ENCODE data around the gene HMBS.

Gene HMBS

GRCh38 chr11:119046489-119046888 is 38.2 kb upstream of the HMBS start:
- no peak for TF ChIP-seq CTCF (IDR thresholded peaks at IDR 0.05; ENCODE audit: insufficient read depth, low read depth, low read length, missing control alignments)
- no peak overlapping the region for H3K4me3 ChIP-seq (ENCODE audit: low read depth, low read length)
- no peak for DNase-seq (ENCODE audit: low read depth)

GRCh38 chr11:119047205-119047604 is 37.5 kb upstream of the HMBS start:
- TF ChIP-seq CTCF (IDR thresholded peaks at IDR 0.05; ENCODE audit: insufficient read depth, low read depth, low read length, missing control alignments): no peak

GRCh38 chr11:119048644-119049043 is 36.0 kb upstream of the HMBS start:
- DNase-seq (ENCODE audit: low read depth): no peak
- no peak for TF ChIP-seq CTCF (IDR thresholded peaks at IDR 0.05; ENCODE audit: insufficient read depth, low read depth, low read length, missing control alignments)
- no peak overlapping the region for H3K4me3 ChIP-seq (ENCODE audit: low read depth, low read length)

More at GRCh38 chr11:119047205-119047604, 37.5 kb upstream of the HMBS start:
- no peak overlapping the region for H3K4me3 ChIP-seq (ENCODE audit: low read depth, low read length)
- no peak for DNase-seq (ENCODE audit: low read depth)

GRCh38 chr11:119049081-119049480 is 35.6 kb upstream of the HMBS start:
- TF ChIP-seq CTCF (IDR thresholded peaks at IDR 0.05; ENCODE audit: insufficient read depth, low read depth, low read length, missing control alignments): no peak
- DNase-seq (ENCODE audit: low read depth): no peak
- H3K4me3 ChIP-seq (ENCODE audit: low read depth, low read length): no peak overlapping the region

- TF ChIP-seq CTCF (IDR thresholded peaks at IDR 0.05; ENCODE audit: insufficient read depth, low read depth, low read length, missing control alignments): no peak
- H3K4me3 ChIP-seq (ENCODE audit: low read depth, low read length): peak overlapping the region; percentile 41
- peak; percentile 83 for DNase-seq (ENCODE audit: low read depth)
Observed at GRCh38 chr11:119051440-119052162, 33.1 kb upstream of the HMBS start.

GRCh38 chr11:119052163-119052814 is 32.4 kb upstream of the HMBS start:
- peak overlapping the region; percentile 41 for H3K4me3 ChIP-seq (ENCODE audit: low read depth, low read length)
- DNase-seq (ENCODE audit: low read depth): no peak
- TF ChIP-seq CTCF (IDR thresholded peaks at IDR 0.05; ENCODE audit: insufficient read depth, low read depth, low read length, missing control alignments): no peak

Data from GM12865 (cell line).